DLD1 (cell line): ENCODE measurements around the gene VSIG2.

Experiments used
- in situ Hi-C: cut with HindIII; loops from 2 replicates; pipeline ENCODE4 v1.10.0; 2017; ENCODE audit warnings: low sequenced_read_pairs

The VSIG2 gene

DNA sequence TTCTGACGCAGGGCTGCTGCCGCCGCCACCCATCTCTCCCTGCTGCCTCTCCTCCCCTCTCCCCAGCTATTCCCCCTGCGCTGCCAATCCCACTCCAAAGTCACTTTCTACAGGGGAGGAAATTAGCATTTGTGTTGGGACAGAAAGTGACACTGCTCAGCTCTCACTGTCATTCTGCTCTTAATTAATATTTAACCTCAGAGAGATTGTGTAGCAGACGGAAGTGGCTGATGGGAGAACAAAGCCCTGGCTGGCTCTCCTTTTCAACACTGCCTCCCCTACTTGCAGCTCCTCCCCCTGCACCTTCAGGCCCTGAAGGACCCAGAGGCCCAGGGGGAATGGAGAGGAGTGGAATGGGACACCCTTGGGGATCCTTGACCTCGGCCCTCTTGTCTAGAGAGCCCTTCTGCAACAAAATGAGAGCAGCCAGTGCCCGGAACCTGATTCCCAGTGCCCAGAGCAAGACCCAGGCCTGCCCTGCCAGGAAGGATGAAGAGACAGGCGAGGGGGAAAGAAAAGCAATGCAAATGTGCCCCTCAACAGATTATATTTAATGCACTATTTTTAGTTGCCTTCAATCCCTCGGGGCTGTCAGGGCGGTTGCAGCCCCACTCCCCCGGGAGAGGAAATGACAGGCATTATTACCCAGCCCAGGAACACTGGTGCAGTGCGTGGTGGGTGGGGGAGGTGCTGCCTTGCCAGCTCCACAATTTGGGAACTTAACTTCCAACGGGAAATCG lies 26.9 kb downstream of the VSIG2 start:
- in situ Hi-C loops: no loop called here

DNA sequence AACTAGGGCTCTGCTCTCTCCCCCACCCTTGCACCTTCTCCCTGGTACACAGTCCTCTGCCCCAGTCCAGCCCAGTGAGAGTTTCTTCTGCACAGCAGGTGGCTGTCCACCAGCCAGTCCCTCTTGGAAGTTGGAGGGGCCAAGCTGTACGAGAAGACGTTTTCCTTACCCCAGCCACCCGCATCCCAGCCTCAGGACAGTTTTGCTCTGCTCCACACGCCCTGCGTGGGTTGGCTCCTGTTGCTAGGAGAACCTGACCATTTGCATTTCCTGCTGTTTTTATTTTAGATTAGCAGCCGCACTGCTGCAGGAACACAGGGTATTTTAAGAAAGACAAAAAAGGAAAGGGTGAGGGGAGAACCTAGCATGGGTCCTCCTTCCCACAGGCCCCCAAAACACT lies 29.9 kb downstream of the VSIG2 start:
- in situ Hi-C loops: no loop called here

DNA sequence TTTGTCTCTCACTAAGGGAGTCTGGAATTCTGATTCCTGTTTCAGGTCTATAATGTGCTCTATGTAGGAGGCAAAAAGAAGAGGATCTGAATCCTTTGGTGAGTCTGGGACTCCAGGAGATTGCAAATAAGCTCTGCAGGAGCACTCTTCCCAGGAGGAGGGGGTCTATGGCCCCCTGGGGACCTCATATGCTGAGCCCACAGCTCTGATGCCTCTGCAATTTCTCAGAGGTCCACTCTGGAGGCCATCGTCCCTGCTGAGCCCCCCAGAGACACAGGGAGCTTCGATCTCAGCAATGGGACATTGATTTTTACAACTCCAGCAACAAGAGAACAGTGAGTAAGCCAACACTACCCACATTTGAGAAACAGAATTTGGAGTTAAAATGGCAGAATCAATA lies 32.5 kb downstream of the VSIG2 start:
- in situ Hi-C loops: no loop called here

DNA sequence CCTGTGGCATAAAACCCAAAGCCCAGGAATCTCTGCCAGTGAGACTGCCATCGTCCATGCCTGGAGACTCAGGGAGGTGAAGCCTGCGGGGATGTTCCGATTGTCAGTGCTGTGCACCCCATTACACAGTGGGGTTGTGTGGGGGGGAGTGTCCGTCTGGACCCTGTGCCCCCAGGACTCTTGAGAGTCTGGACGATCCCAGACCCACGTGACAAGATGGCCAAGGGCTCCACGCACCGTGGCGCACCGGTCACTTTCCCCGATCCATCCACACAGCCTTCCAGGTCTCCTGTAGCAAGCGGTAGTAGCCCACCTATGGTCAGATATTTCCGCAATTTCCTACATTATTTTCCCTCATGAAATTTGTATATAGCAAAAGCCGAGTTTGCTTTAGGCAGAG lies 33.3 kb downstream of the VSIG2 start:
- in situ Hi-C loops: no loop called here

DNA sequence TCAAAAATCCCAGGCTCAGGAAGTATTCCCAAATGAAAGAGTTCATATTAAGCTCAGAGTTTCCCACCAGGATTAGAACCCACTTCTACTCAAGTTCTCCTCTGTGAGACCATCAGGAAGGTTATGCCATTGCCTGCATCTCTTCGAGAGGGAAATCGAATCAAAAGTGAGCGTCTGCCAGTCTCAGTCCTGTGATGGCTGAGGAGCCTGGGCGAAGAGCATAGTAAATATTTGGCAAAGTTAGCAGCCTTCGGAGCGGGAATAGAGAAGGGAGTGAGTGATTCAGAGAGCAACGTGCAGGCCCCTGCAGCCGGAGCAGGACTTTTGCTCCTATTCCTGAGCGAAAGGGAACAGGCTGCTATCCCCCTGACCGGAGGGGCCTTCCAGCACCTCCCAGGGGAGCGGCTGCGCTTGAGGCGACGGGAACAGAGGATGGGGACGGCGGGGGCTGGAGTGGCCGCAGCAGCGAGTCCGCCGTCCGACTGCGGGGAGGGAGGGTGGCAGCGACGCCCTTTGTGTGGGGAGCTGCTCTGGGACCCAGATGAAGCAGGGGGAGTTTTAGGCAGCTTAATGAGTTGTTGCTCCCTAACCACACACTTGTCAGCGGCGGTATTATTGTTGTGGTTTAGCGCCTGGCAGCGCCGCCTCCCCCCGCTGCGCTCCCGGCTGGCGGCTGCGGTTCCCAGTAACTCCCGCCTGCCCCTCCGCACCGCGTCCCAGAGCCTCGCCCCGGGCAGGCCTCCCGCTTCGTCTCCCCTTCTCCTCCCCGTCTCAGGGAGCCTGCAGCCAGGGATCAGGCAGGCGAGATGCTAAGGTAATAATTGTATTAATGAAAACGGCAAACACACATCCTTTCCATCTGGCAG lies 34.0 kb downstream of the VSIG2 start:
- in situ Hi-C loops: no loop called here

DNA sequence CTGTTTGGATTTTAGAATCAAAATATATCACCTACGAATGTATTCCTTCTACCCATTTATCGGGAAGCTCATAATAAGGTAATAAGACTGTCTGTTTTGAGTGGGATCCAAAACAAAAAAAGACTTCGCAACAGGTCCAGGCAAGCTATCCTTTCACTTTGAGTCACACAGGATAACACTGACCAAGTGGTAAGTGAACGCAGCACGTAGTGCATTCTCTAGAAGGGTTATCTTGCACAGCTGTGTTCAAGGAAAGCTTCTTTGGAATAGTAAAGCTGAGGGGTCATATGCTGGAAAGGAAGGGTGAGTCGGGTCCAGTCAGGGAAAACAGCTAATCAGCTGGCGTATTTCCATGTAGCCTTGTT lies 34.7 kb downstream of the VSIG2 start:
- in situ Hi-C loops: no loop called here

DNA sequence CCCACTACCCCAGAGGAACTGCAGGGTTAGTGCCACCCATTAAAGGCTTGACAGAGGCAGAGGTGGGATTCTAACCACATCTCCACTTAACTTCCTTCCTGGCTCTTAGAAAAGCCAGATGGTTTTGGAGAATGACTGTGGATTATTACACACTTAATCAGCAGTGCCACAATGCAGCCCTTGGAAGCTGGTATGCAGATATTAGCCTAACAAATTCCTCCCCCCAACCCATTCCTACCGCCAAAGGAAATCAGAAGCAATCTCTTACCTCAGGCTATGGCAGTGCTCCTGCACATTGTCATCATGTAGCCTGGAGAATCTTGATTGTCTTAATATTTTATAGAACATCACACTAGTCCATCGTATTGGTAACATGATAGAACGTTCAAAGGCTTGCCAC lies 35.5 kb downstream of the VSIG2 start:
- in situ Hi-C loops: no loop called here

DNA sequence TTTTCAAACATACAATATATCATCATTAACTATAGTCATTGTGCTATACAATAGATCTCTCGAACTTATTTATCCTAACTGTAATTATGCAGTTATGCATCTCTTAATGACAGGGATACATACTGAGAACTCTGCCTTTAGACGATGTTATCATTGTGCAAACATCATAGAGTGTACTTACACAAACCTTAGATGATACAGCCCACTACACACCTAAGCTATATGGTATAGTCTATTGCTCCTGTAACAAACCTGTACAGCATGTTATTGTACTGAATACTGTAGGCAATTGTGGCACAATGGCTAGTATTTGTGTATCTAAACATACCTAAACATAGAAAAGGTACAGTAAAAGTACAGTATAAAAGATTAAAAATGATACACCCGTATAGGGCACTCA lies 39.7 kb downstream of the VSIG2 start:
- in situ Hi-C loops: no loop called here

DNA sequence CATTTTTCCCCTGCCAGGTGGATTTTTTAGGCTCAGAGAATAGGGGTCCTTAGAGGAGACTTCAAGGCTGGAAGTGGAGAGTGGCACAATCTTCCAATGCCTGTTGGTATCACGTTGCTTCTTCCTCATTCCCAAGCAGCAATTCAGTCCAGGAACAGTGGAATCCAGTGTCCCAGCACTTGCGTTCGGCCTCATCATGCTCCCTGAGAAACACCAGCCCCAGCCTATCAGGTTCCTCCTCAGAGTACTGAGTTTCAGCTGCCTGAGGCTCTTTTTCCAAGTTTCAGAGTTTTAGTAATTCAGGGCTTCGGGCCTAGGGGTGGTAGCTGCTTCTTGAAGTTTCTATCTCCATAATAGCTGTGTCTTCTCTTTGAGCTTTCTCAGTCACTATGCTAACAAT lies 44.2 kb downstream of the VSIG2 start:
- in situ Hi-C loops: loop anchor here (5.0 kb wide), 1 partner anchor 46 kb away; no protein-coding TSS in a partner anchor

DNA sequence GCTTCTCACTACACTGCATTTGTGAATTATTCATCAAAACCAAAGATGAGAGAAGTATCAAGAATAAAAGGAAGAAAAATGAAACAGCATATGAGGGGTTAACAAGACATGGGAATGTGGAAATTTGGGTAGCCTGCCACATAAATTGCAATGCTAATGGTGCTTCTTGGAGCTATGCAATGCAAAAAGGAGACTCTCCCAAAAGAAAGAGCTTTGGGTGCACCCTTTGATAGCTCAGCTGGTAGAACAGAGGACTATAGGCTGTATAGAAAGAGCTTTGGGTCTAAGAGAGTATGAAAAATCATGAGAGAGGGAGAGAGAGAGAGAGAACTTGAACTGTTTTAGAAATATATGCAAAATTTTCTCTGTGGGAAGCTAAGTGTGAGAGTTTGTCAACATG lies 52.0 kb downstream of the VSIG2 start:
- in situ Hi-C loops: no loop called here

DNA sequence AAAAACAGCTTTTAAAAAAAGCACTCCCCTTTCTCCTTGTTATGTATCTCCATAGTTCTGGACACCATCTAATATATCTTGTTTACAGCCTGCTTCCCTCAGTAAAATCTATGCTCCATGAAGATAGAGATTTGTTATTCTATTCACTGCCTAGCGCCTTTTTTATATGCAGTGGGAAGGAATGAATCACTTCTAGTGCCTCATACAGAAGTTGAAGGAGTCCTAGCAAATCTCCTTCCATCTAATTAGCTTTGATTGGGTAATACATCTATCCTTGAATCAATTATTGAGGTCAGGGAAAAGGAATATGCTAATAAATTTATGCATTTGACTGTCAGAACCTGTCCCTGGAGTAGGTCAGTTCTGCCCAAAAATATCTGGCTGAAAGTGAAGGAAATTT lies 52.5 kb downstream of the VSIG2 start:
- in situ Hi-C loops: no loop called here
